Ishikawa (cell line): ENCODE results near the gene ZNF490.

Experiments
- CEBPB ChIP-seq: IDR thresholded peaks from 2 replicates; pipeline ENCODE4 v1.6.1; 2012
- CREB1 ChIP-seq: IDR thresholded peaks from 2 replicates; pipeline ENCODE4 v1.6.1; 2012; ENCODE audit warnings: low read depth
- EP300 ChIP-seq: IDR thresholded peaks from 2 replicates; pipeline ENCODE4 v1.6.1; 2012; ENCODE audit warnings: borderline replicate concordance
- NFIC ChIP-seq: IDR thresholded peaks from 2 replicates; pipeline ENCODE4 v1.6.1; 2012
- RAD21 ChIP-seq: IDR thresholded peaks from 2 replicates; pipeline ENCODE4 v1.6.1; 2012; ENCODE audit warnings: low read depth
- TAF1 ChIP-seq: IDR thresholded peaks from 2 replicates; pipeline ENCODE4 v1.6.1; 2012; ENCODE audit warnings: low read depth, mild to moderate bottlenecking
- TCF12 ChIP-seq: IDR thresholded peaks from 2 replicates; pipeline ENCODE4 v1.6.1; 2012; ENCODE audit warnings: low read depth
- TEAD4 ChIP-seq: IDR thresholded peaks from 2 replicates; pipeline ENCODE4 v1.6.1; 2012
- TF ChIP-seq, protein P1 (sequence below): IDR thresholded peaks from 2 replicates; pipeline ENCODE4 v1.6.1; 2012; ENCODE audit warnings: low read depth, mild to moderate bottlenecking
- TF ChIP-seq, protein P2 (sequence below): IDR thresholded peaks from 2 replicates; pipeline ENCODE4 v1.6.1; 2012

DNA sequence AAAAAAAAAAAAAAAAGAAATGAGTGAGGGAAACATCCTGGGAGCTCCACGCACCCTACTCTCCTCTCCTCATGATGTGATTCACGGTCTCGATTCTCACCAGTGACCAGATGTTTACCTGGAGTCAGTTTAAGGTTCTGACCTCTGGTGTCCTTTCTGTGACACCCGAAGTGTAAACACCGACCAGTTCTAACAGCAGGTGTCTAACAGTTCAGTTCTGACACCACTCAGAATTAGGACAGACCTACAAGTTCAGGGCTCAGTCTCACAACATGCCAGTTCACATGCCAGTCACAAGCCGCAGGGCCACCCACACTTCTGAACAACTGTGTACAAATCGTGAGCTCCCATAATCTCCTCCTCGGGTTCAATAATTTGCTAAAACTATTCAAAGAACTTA is 65.3 kb downstream of the ZNF490 start:
- TF ChIP-seq TCF12 (no peak), EP300 (no peak), CREB1 (no peak), NFIC (no peak), CEBPB (no peak), TAF1 (no peak), RAD21 (no peak), TEAD4 (no peak)
- TF ChIP-seq, protein P1, sequence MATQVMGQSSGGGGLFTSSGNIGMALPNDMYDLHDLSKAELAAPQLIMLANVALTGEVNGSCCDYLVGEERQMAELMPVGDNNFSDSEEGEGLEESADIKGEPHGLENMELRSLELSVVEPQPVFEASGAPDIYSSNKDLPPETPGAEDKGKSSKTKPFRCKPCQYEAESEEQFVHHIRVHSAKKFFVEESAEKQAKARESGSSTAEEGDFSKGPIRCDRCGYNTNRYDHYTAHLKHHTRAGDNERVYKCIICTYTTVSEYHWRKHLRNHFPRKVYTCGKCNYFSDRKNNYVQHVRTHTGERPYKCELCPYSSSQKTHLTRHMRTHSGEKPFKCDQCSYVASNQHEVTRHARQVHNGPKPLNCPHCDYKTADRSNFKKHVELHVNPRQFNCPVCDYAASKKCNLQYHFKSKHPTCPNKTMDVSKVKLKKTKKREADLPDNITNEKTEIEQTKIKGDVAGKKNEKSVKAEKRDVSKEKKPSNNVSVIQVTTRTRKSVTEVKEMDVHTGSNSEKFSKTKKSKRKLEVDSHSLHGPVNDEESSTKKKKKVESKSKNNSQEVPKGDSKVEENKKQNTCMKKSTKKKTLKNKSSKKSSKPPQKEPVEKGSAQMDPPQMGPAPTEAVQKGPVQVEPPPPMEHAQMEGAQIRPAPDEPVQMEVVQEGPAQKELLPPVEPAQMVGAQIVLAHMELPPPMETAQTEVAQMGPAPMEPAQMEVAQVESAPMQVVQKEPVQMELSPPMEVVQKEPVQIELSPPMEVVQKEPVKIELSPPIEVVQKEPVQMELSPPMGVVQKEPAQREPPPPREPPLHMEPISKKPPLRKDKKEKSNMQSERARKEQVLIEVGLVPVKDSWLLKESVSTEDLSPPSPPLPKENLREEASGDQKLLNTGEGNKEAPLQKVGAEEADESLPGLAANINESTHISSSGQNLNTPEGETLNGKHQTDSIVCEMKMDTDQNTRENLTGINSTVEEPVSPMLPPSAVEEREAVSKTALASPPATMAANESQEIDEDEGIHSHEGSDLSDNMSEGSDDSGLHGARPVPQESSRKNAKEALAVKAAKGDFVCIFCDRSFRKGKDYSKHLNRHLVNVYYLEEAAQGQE = no peak
- TF ChIP-seq, protein P2, sequence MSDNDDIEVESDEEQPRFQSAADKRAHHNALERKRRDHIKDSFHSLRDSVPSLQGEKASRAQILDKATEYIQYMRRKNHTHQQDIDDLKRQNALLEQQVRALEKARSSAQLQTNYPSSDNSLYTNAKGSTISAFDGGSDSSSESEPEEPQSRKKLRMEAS = no peak
